Activated naive CD8-positive, alpha-beta T cell treated with anti-CD3 and anti-CD28 coated beads for 36 hours (primary cell): ENCODE results near the gene FST. TPM values are rescaled to one million over a fixed set of nuclear protein-coding genes. Genes with fewer than 3 reads are reported as not detected.

Source experiments
- DNase-seq: peaks from one replicate; pipeline ENCODE4 v3.0.0; 2021
- H3K27ac Mint-ChIP-seq: one replicate; pipeline ENCODE4 v1.8.0; 2022; ENCODE audit warnings: mild to moderate bottlenecking, moderate library complexity, mixed read lengths
- H3K27me3 Mint-ChIP-seq: one replicate; pipeline ENCODE4 v1.8.0; 2022; ENCODE audit warnings: mild to moderate bottlenecking, mixed read lengths
- H3K36me3 Mint-ChIP-seq: one replicate; pipeline ENCODE4 v1.8.0; 2021; ENCODE audit warnings: mild to moderate bottlenecking, mixed read lengths
- H3K4me1 Mint-ChIP-seq: one replicate; pipeline ENCODE4 v1.8.0; 2021; ENCODE audit warnings: mixed read lengths
- H3K4me3 Mint-ChIP-seq: one replicate; pipeline ENCODE4 v1.8.0; 2022; ENCODE audit warnings: mild to moderate bottlenecking, moderate library complexity, mixed read lengths
- H3K9me3 Mint-ChIP-seq: one replicate; pipeline ENCODE4 v1.8.0; 2022; ENCODE audit warnings: mixed read lengths
- total RNA-seq, 2 experiments: library from RNA; stranded (reverse); gene quantifications; one replicate each; pipeline ENCODE4 v1.2.3, GENCODE V29; 2021

Gene FST
- total RNA-seq = under 1 TPM; 0.10 to 0.22 TPM

- H3K4me1 Mint-ChIP-seq = peaks cover 24% of the 10 kb centered on the region
- DNase-seq = peak; percentile 24
- peak within 1 kb of the TSS; percentile 87 for H3K4me3 Mint-ChIP-seq
- peaks cover 76% of the 10 kb centered on the region for H3K27me3 Mint-ChIP-seq
- peak within 1 kb of the TSS; percentile 21 for H3K27ac Mint-ChIP-seq
- H3K36me3 Mint-ChIP-seq = no peaks in the 10 kb centered on the region
- no peaks in the 10 kb centered on the region for H3K9me3 Mint-ChIP-seq
Measured at GRCh38 chr5:53480416-53481158, at the start of gene FST. FST (plus strand) TSS chr5:53480629; CDS start chr5:53480792, 163 bp downstream.

GRCh38 chr5:53431665-53432064 is 48.8 kb upstream of the FST start:
- Mint-ChIP-seq H3K36me3 (no peaks in the 10 kb centered on the region), H3K4me3 (no peak overlapping the region), H3K27ac (no peak overlapping the region), H3K4me1 (no peaks in the 10 kb centered on the region), H3K27me3 (peaks cover 19% of the 10 kb centered on the region), H3K9me3 (no peaks in the 10 kb centered on the region)
- DNase-seq = no peak

GRCh38 chr5:53433026-53433425 is 47.4 kb upstream of the FST start:
- DNase-seq = no peak
- H3K4me3 Mint-ChIP-seq = no peak overlapping the region
- no peaks in the 10 kb centered on the region for H3K4me1 Mint-ChIP-seq
- H3K36me3 Mint-ChIP-seq = no peaks in the 10 kb centered on the region
- peaks cover 19% of the 10 kb centered on the region for H3K27me3 Mint-ChIP-seq
- no peak overlapping the region for H3K27ac Mint-ChIP-seq
- H3K9me3 Mint-ChIP-seq = no peaks in the 10 kb centered on the region

DNA sequence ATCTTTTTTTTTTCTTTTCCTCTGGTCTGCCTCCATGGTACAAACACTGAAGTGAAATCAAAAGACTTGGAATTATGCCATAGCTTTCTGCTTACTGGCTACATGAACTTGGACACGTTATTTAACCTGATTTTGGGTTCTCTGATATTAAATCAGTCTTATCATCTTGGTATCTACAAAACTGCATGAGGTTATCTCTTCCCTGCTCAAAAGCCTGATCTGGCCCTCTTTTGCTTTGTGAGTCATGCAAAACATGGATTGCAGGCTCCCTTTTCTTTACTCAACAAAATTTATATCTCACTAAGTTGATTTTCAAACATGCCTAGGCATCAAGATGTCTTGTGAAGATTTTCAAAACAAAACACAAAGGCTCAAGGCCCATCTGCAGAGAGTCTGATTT is 45.9 kb upstream of the FST start:
- H3K4me3 Mint-ChIP-seq = no peak overlapping the region

GRCh38 chr5:53436480-53437191 is 43.8 kb upstream of the FST start:
- Mint-ChIP-seq H3K4me3 (no peak overlapping the region), H3K27me3 (peaks cover 3% of the 10 kb centered on the region), H3K9me3 (no peaks in the 10 kb centered on the region), H3K4me1 (no peaks in the 10 kb centered on the region), H3K36me3 (no peaks in the 10 kb centered on the region), H3K27ac (no peak overlapping the region)
- DNase-seq = no peak

More for the DNA sequence above, 45.9 kb upstream of the FST start:
- DNase-seq = no peak
- peaks cover 6% of the 10 kb centered on the region for H3K27me3 Mint-ChIP-seq
- H3K27ac Mint-ChIP-seq = no peak overlapping the region
- H3K4me1 Mint-ChIP-seq = no peaks in the 10 kb centered on the region
- H3K36me3 Mint-ChIP-seq = no peaks in the 10 kb centered on the region
- H3K9me3 Mint-ChIP-seq = no peaks in the 10 kb centered on the region

DNA sequence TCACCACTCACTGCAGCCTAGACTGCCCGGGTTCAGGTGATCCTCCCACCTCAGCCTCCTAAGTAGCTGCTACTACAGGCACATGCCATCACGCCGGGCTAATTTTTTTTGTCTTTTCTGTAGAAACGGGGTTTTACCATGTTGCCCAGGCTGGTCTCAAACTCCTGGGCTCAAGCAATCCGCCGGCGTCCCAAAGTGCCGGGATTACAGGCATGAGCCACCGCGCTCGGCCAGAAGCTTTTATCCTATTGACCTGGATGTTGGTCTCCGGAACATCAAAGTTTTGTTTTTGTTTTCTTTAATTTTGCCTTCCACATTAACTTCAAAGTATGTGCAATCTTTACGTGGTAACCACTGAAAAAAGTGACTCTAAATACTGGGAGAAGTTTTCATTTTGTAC is 42.4 kb upstream of the FST start:
- Mint-ChIP-seq H3K4me1 (no peaks in the 10 kb centered on the region), H3K27ac (no peak overlapping the region), H3K4me3 (no peak overlapping the region), H3K36me3 (no peaks in the 10 kb centered on the region), H3K27me3 (peaks cover 3% of the 10 kb centered on the region), H3K9me3 (no peaks in the 10 kb centered on the region)
- no peak for DNase-seq

DNA sequence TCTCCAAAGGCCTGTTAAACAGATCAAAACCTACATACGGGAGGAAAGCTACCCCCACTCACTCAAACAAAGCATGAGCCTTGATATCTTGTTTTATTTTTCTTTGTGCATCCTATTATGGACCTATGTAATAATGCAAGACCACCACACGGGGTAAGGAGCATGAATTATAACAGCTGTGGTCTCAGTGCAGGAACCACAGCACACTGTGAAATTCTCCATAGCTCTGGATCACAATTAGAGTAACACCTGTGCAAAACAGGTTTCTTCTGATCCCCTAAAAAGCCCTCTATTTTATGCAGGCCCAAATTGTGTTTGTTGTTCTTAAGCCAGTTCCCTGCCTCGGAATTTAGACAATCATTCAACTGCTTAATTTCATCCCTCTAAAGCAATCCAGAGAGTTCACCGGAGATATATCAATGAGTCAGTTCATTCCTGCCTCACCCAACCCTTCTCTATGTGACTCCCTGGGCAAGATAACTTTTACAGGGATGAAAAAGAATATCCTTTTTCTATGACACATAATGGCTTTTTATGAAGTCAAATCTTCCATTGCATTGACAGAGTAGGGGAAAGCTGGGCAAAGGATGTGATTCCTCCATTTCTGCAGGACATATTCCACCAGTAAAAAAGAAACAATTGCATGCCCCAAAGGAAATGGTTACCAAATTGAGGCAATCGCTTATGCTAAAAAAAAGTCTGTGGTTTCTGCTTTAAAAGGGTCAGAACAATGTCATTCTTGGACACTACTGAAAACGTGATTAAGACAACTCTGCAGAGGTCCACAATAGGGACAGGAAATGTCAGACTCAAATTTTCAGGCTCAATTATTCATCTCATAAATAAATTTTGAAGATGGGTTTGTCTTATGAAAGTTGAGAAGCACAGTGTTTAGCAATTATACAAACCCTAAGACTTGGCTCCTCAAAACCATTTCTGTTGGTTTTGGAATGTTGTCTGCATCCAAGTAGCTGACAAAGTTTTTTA is 41.6 kb upstream of the FST start:
- Mint-ChIP-seq H3K4me1 (no peaks in the 10 kb centered on the region), H3K4me3 (no peak overlapping the region), H3K36me3 (no peaks in the 10 kb centered on the region), H3K27me3 (peaks cover 3% of the 10 kb centered on the region), H3K9me3 (no peaks in the 10 kb centered on the region), H3K27ac (no peak overlapping the region)
- no peak for DNase-seq

GRCh38 chr5:53442961-53443360 is 37.5 kb upstream of the FST start:
- no peak for DNase-seq
- no peak overlapping the region for H3K4me3 Mint-ChIP-seq
- H3K9me3 Mint-ChIP-seq = no peaks in the 10 kb centered on the region

DNA sequence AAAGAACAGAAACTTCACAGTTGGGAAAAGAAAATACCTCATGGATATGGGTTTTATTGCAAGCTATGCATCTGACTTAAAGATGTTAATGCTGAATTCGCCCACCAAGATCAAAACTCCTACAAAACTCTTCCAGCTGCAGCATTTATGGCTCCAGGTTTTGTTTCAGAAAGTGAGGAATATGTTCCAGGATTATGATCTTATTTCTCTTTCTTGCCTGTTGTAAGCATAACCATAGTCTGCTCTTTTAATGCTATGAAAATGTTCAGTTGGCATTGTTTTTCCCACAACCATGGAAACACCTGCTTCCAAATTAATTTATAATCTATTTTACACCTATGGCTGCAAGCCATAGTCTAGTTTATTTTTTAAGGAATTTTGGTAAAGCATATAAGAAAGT is 34.9 kb upstream of the FST start:
- no peaks in the 10 kb centered on the region for H3K36me3 Mint-ChIP-seq
- no peak overlapping the region for H3K4me3 Mint-ChIP-seq
- no peaks in the 10 kb centered on the region for H3K4me1 Mint-ChIP-seq
- no peaks in the 10 kb centered on the region for H3K9me3 Mint-ChIP-seq
- H3K27ac Mint-ChIP-seq = no peak overlapping the region
- peaks cover 27% of the 10 kb centered on the region for H3K27me3 Mint-ChIP-seq
- no peak for DNase-seq

More at GRCh38 chr5:53442961-53443360, 37.5 kb upstream of the FST start:
- H3K27ac Mint-ChIP-seq = no peak overlapping the region
- H3K4me1 Mint-ChIP-seq = no peaks in the 10 kb centered on the region
- peaks cover 14% of the 10 kb centered on the region for H3K27me3 Mint-ChIP-seq
- H3K36me3 Mint-ChIP-seq = no peaks in the 10 kb centered on the region

- H3K9me3 Mint-ChIP-seq = no peaks in the 10 kb centered on the region
- no peaks in the 10 kb centered on the region for H3K36me3 Mint-ChIP-seq
- H3K4me3 Mint-ChIP-seq = no peak overlapping the region
- H3K27ac Mint-ChIP-seq = no peak overlapping the region
- DNase-seq = no peak
- peaks cover 33% of the 10 kb centered on the region for H3K27me3 Mint-ChIP-seq
- H3K4me1 Mint-ChIP-seq = no peaks in the 10 kb centered on the region
Measured at GRCh38 chr5:53446908-53447307, 33.5 kb upstream of the FST start.

DNA sequence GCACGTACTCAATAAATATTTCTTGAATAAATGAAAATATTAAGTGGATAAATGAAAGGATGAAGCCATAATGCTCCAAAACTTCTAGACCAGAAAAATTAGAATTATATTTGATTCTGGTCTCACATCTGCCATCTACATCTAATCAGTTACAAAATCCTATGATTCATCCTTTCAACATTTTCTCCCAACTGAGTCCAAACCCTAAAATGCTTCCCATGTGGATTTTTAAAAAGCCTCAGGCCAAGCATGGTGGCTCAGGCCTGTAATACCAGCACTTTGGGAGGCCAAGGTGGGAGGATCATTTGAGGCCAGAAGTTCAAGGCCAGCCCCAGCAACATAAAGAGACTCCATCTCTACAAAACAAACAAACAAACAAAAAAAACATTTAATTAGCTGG is 31.6 kb upstream of the FST start:
- no peak for DNase-seq
- Mint-ChIP-seq H3K36me3 (no peaks in the 10 kb centered on the region), H3K4me3 (no peak overlapping the region), H3K27me3 (peaks cover 36% of the 10 kb centered on the region), H3K4me1 (no peaks in the 10 kb centered on the region), H3K9me3 (no peaks in the 10 kb centered on the region), H3K27ac (no peak overlapping the region)

DNA sequence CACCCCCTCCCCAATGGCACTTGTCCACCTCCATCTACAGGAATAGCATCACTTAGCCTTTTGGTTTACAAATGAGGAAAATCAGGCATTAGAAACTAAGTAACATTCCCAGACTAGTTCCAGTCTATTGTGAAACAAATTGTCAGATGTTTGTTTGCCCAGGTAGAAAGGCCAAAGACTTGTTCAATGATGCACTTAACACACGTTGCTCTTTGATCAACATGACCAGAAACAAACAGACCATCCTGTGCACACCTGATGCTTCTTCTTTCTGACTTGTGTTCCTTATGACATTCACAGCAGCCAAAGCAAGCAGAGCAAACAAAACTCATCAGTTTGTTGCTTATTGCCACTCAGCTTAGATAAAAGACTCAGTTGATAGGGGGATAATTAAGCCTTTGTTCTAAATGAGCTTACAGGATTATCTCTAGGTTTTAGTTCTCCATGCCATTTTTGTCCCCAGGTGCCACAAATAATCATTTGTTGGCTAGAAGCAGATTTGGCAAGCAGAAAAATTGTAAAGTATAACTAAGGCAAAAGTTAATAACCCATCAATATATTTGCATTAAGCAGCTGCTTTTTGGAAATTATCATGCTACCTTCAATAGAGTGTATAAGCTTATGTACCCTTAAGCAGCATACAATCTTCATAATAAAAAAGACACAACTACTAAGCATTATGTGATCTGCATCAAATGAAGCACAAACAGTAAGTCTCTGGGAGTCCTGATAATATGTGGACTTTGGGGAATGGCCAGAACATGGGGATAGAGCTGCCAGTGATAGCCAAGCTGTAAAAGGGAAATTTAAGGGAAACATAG is 26.3 kb upstream of the FST start:
- Mint-ChIP-seq H3K4me1 (no peaks in the 10 kb centered on the region), H3K4me3 (no peak overlapping the region), H3K36me3 (no peaks in the 10 kb centered on the region), H3K9me3 (no peaks in the 10 kb centered on the region), H3K27me3 (peaks cover 23% of the 10 kb centered on the region), H3K27ac (no peak overlapping the region)
- no peak for DNase-seq

DNA sequence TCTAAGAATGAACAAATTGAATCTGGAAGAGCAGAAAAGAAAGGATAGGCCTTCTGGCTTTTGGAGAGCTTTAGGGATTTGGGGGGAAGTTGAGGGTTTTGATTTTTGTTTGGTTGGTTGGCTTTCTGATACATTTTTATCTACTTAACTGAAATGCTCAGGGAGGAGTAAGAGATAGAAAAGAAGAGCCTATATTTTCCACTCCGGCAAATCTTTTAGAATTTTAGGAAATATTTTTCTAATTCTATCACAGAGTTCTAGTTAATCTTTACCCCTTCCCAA is 25.8 kb upstream of the FST start:
- Mint-ChIP-seq H3K27ac (no peak overlapping the region), H3K4me3 (no peak overlapping the region), H3K36me3 (no peaks in the 10 kb centered on the region), H3K9me3 (no peaks in the 10 kb centered on the region), H3K4me1 (no peaks in the 10 kb centered on the region), H3K27me3 (peaks cover 21% of the 10 kb centered on the region)
- no peak for DNase-seq

DNA sequence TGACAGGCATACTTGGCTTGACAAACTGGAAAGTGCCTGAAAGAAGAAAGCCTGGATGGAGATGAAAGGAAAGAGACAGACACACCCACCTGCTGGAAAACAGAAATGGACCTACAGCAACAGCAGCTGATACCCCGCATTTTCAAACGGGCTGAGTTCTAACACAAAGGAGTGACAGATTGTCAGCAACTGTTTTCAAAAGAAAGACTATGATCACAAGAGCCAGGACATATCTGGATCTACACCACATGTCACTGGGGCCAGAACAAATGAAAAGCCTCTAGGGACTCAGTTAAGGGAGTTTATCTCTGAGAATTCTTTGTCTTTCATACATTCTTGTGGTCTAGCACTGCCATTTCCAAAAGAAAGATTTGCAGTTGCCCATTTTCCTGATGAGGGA is 24.1 kb upstream of the FST start:
- no peak for DNase-seq
- no peaks in the 10 kb centered on the region for H3K36me3 Mint-ChIP-seq
- H3K9me3 Mint-ChIP-seq = no peaks in the 10 kb centered on the region
- no peak overlapping the region for H3K27ac Mint-ChIP-seq
- H3K4me1 Mint-ChIP-seq = no peaks in the 10 kb centered on the region
- H3K4me3 Mint-ChIP-seq = no peak overlapping the region
- H3K27me3 Mint-ChIP-seq = peaks cover 18% of the 10 kb centered on the region
